ENCODE results near the gene NDUFAF2. TPM values are rescaled to one million over a fixed set of nuclear protein-coding genes. Genes with fewer than 3 reads are reported as not detected.

The NDUFAF2 gene
- total RNA-seq, 1 donor from 2014 or later: 33.1 TPM

GRCh38 chr5:60989790-60990189 is 44.8 kb downstream of the NDUFAF2 start:
- Histone ChIP-seq H3K4me3 (no peak overlapping the region), H3K27me3 (no peaks in the 10 kb centered on the region), H3K36me3 (no peaks in the 10 kb centered on the region), H3K27ac (no peak overlapping the region), H3K9me3 (no peaks in the 10 kb centered on the region), H3K4me1 (no peaks in the 10 kb centered on the region)
- no peak for DNase-seq (ENCODE audit: extremely low spot score in 2 of 2)
- TF ChIP-seq POLR2AphosphoS5 (IDR thresholded peaks at IDR 0.05; ENCODE audit: insufficient read depth in 1 of 2, low read depth in 1 of 2): no peak
- TF ChIP-seq POLR2A (IDR thresholded peaks at IDR 0.05): no peak
- TF ChIP-seq, protein P1, sequence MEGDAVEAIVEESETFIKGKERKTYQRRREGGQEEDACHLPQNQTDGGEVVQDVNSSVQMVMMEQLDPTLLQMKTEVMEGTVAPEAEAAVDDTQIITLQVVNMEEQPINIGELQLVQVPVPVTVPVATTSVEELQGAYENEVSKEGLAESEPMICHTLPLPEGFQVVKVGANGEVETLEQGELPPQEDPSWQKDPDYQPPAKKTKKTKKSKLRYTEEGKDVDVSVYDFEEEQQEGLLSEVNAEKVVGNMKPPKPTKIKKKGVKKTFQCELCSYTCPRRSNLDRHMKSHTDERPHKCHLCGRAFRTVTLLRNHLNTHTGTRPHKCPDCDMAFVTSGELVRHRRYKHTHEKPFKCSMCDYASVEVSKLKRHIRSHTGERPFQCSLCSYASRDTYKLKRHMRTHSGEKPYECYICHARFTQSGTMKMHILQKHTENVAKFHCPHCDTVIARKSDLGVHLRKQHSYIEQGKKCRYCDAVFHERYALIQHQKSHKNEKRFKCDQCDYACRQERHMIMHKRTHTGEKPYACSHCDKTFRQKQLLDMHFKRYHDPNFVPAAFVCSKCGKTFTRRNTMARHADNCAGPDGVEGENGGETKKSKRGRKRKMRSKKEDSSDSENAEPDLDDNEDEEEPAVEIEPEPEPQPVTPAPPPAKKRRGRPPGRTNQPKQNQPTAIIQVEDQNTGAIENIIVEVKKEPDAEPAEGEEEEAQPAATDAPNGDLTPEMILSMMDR (IDR thresholded peaks at IDR 0.05): no peak
- intact Hi-C loops (cut with DNase I): no loop called here

- Histone ChIP-seq H3K36me3 (no peaks in the 10 kb centered on the region), H3K9me3 (no peaks in the 10 kb centered on the region), H3K4me1 (peaks cover 5% of the 10 kb centered on the region), H3K27ac (no peak overlapping the region), H3K27me3 (no peaks in the 10 kb centered on the region), H3K4me3 (no peak overlapping the region)
- DNase-seq (ENCODE audit: extremely low spot score in 2 of 2): no peak
- intact Hi-C loops (cut with DNase I): no loop called here
- TF ChIP-seq POLR2AphosphoS5 (IDR thresholded peaks at IDR 0.05; ENCODE audit: insufficient read depth in 1 of 2, low read depth in 1 of 2) (no peak), POLR2A (IDR thresholded peaks at IDR 0.05) (no peak)
- TF ChIP-seq, protein P1 (IDR thresholded peaks at IDR 0.05): no peak
Observed at GRCh38 chr5:60992871-60993270, 47.9 kb downstream of the NDUFAF2 start.

- intact Hi-C loops (cut with DNase I): no loop called here
- H3K9me3 ChIP-seq: no peaks in the 10 kb centered on the region
- TF ChIP-seq POLR2A (IDR thresholded peaks at IDR 0.05) (no peak), POLR2AphosphoS5 (IDR thresholded peaks at IDR 0.05; ENCODE audit: insufficient read depth in 1 of 2, low read depth in 1 of 2) (no peak)
- TF ChIP-seq, protein P1 (IDR thresholded peaks at IDR 0.05): no peak
- H3K4me3 ChIP-seq: no peak overlapping the region
- H3K27me3 ChIP-seq: no peaks in the 10 kb centered on the region
- H3K27ac ChIP-seq: no peak overlapping the region
- H3K36me3 ChIP-seq: no peaks in the 10 kb centered on the region
- H3K4me1 ChIP-seq: peaks cover 5% of the 10 kb centered on the region
- DNase-seq (ENCODE audit: extremely low spot score in 2 of 2): no peak
Observed at GRCh38 chr5:60993425-60993824, 48.4 kb downstream of the NDUFAF2 start.

DNA sequence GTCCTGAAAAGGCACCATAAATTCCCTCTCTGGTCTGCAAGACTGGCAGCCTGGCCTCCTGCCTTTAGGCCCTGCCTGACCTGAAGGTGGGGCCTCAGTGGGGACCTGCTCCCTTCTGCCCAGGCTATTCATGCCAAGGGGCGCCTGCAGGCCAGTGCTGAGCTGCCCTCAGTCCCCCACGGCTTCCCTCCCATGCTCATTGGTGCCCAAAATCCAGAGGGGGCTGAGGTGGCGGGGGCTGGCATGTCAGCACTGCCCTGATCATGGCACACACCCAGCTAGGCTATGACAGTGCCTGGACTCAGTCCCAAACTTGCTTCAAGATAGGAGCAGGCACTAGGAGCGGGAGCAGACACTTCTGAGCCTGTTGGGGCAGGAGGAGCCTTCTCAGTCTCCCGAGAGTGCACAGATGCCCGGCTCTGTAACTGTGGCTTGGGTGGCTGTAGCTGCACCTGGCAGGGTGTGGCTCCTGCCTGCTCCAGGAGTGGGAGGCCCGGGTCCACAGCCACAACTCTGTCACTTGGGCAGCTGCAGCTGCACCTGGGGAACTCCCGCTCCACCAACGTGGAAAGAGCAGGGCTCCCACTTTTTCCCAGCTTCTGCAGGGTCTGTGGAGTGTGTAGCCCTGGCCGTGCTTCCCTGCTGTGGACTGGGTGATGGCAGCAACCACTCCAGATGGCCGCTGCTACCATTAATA is 49.0 kb downstream of the NDUFAF2 start:
- Histone ChIP-seq H3K9me3 (no peaks in the 10 kb centered on the region), H3K36me3 (no peaks in the 10 kb centered on the region), H3K4me3 (no peak overlapping the region), H3K4me1 (peaks cover 5% of the 10 kb centered on the region), H3K27ac (no peak overlapping the region), H3K27me3 (no peaks in the 10 kb centered on the region)
- intact Hi-C loops (cut with DNase I): no loop called here
- no peak for TF ChIP-seq POLR2AphosphoS5 (IDR thresholded peaks at IDR 0.05; ENCODE audit: insufficient read depth in 1 of 2, low read depth in 1 of 2)
- TF ChIP-seq, protein P1 (IDR thresholded peaks at IDR 0.05): no peak
- TF ChIP-seq POLR2A (IDR thresholded peaks at IDR 0.05): no peak
- no peak for DNase-seq (ENCODE audit: extremely low spot score in 2 of 2)

GRCh38 chr5:60996368-60996767 is 51.4 kb downstream of the NDUFAF2 start:
- intact Hi-C loops (cut with DNase I): no loop called here

More at GRCh38 chr5:60996368-60996767, 51.4 kb downstream of the NDUFAF2 start:
- Histone ChIP-seq H3K4me3 (no peak overlapping the region), H3K9me3 (no peaks in the 10 kb centered on the region), H3K4me1 (peaks cover 5% of the 10 kb centered on the region), H3K27ac (no peak overlapping the region), H3K36me3 (no peaks in the 10 kb centered on the region), H3K27me3 (no peaks in the 10 kb centered on the region)
- no peak for DNase-seq (ENCODE audit: extremely low spot score in 2 of 2)
- TF ChIP-seq, protein P1 (IDR thresholded peaks at IDR 0.05): no peak
- TF ChIP-seq POLR2AphosphoS5 (IDR thresholded peaks at IDR 0.05; ENCODE audit: insufficient read depth in 1 of 2, low read depth in 1 of 2): no peak
- no peak for TF ChIP-seq POLR2A (IDR thresholded peaks at IDR 0.05)
